ENCODE results near the gene DENND1A. TPM values are rescaled to one million over a fixed set of nuclear protein-coding genes. Genes with fewer than 3 reads are reported as not detected.

The DENND1A gene
- total RNA-seq, 1 donor from 2014 or later = 13.9 TPM

GRCh38 chr9:123861086-123861755 is 68.7 kb downstream of the DENND1A start:
- TF ChIP-seq, protein P1, sequence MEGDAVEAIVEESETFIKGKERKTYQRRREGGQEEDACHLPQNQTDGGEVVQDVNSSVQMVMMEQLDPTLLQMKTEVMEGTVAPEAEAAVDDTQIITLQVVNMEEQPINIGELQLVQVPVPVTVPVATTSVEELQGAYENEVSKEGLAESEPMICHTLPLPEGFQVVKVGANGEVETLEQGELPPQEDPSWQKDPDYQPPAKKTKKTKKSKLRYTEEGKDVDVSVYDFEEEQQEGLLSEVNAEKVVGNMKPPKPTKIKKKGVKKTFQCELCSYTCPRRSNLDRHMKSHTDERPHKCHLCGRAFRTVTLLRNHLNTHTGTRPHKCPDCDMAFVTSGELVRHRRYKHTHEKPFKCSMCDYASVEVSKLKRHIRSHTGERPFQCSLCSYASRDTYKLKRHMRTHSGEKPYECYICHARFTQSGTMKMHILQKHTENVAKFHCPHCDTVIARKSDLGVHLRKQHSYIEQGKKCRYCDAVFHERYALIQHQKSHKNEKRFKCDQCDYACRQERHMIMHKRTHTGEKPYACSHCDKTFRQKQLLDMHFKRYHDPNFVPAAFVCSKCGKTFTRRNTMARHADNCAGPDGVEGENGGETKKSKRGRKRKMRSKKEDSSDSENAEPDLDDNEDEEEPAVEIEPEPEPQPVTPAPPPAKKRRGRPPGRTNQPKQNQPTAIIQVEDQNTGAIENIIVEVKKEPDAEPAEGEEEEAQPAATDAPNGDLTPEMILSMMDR (IDR thresholded peaks at IDR 0.05; ENCODE audit: partially characterized antibody, unreplicated experiment) = no peak
- Mint-ChIP-seq H3K36me3 (ENCODE audit: unreplicated experiment) (no peaks in the 10 kb centered on the region), H3K27me3 (ENCODE audit: unreplicated experiment) (no peaks in the 10 kb centered on the region), H3K9me3 (ENCODE audit: unreplicated experiment) (no peaks in the 10 kb centered on the region), H3K27ac (ENCODE audit: unreplicated experiment) (no peak overlapping the region), H3K4me1 (ENCODE audit: low read depth, unreplicated experiment) (peaks cover 9% of the 10 kb centered on the region), H3K4me3 (ENCODE audit: unreplicated experiment) (no peak overlapping the region)
- no peak for DNase-seq

DNA sequence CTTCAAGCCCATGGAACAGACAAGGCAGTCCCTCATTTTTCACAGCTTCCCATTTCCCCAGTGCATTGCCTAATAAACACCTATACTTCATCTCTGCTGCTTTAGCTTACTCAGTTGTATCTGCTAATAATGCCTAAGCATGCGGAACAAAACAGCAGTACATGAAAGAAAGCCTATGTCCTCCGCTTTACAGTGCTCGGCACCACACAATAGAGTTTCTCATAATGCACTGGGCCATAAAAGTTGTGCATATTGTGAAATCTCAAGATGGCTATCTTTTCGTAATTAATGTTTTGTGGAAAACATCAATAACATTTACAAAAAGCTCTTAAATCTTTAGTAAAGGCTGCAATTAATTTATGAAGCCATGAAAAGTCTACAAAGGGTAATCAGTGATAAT is 69.3 kb downstream of the DENND1A start:
- Mint-ChIP-seq H3K9me3 (ENCODE audit: unreplicated experiment) (no peaks in the 10 kb centered on the region), H3K27me3 (ENCODE audit: unreplicated experiment) (no peaks in the 10 kb centered on the region), H3K36me3 (ENCODE audit: unreplicated experiment) (no peaks in the 10 kb centered on the region), H3K27ac (ENCODE audit: unreplicated experiment) (no peak overlapping the region), H3K4me1 (ENCODE audit: low read depth, unreplicated experiment) (peaks cover 9% of the 10 kb centered on the region), H3K4me3 (ENCODE audit: unreplicated experiment) (no peak overlapping the region)
- DNase-seq = no peak
- TF ChIP-seq, protein P1 (IDR thresholded peaks at IDR 0.05; ENCODE audit: partially characterized antibody, unreplicated experiment) = no peak

DNA sequence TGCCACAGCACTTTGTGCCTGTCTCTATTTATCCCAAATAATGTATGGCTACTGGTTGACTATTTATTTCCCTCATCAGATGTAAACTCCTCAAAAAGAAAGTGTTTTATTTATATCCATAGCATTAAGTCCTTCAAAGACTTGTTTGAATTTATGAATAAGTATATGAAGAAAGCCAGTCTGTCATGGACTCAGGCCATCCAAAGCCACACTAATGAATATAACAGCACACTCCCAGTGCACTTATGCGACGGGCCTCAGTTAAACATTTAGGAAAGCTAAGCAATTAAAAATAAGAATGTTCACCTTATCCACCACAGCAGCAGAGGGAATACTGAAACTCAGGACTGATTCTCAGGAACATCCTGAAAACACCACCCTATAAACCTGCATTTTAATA is 77.5 kb downstream of the DENND1A start:
- Mint-ChIP-seq H3K36me3 (ENCODE audit: unreplicated experiment) (no peaks in the 10 kb centered on the region), H3K4me1 (ENCODE audit: low read depth, unreplicated experiment) (peaks cover 2% of the 10 kb centered on the region), H3K9me3 (ENCODE audit: unreplicated experiment) (peaks cover 1% of the 10 kb centered on the region), H3K4me3 (ENCODE audit: unreplicated experiment) (no peak overlapping the region), H3K27ac (ENCODE audit: unreplicated experiment) (no peak overlapping the region), H3K27me3 (ENCODE audit: unreplicated experiment) (peaks cover 6% of the 10 kb centered on the region)
- no peak for DNase-seq
- TF ChIP-seq, protein P1 (IDR thresholded peaks at IDR 0.05; ENCODE audit: partially characterized antibody, unreplicated experiment) = no peak

DNA sequence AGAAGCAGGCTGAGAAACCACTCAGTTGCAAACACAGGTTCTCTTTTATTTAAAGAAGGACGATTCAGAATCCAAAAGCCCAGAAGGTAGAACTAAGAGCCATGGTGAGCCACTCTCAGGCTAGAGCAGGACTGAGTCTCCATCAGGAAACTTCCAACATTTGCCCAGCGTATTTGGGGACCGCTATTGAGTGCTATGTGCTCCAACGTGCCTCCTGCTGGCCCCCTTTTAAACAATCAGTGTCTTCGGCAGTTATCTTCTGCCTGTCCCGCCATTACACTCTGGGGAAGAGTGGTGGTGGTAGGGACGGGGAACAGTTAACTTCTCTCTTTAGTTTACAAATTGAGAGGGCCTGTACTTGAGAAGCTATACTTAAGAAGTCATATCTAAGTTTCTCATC is 78.1 kb downstream of the DENND1A start:
- no peak overlapping the region for H3K27ac Mint-ChIP-seq (ENCODE audit: unreplicated experiment)
- no peak overlapping the region for H3K4me3 Mint-ChIP-seq (ENCODE audit: unreplicated experiment)
- no peaks in the 10 kb centered on the region for H3K36me3 Mint-ChIP-seq (ENCODE audit: unreplicated experiment)
- H3K4me1 Mint-ChIP-seq (ENCODE audit: low read depth, unreplicated experiment) = peaks cover 2% of the 10 kb centered on the region
- peaks cover 6% of the 10 kb centered on the region for H3K27me3 Mint-ChIP-seq (ENCODE audit: unreplicated experiment)
- TF ChIP-seq, protein P1 (IDR thresholded peaks at IDR 0.05; ENCODE audit: partially characterized antibody, unreplicated experiment) = no peak
- peaks cover 1% of the 10 kb centered on the region for H3K9me3 Mint-ChIP-seq (ENCODE audit: unreplicated experiment)
- DNase-seq = no peak

GRCh38 chr9:123848447-123849085 is 81.4 kb downstream of the DENND1A start:
- peaks cover 2% of the 10 kb centered on the region for H3K4me1 Mint-ChIP-seq (ENCODE audit: low read depth, unreplicated experiment)
- TF ChIP-seq, protein P1 (IDR thresholded peaks at IDR 0.05; ENCODE audit: partially characterized antibody, unreplicated experiment) = no peak
- peaks cover 5% of the 10 kb centered on the region for H3K36me3 Mint-ChIP-seq (ENCODE audit: unreplicated experiment)
- H3K27me3 Mint-ChIP-seq (ENCODE audit: unreplicated experiment) = peaks cover 3% of the 10 kb centered on the region
- H3K27ac Mint-ChIP-seq (ENCODE audit: unreplicated experiment) = no peak overlapping the region
- H3K9me3 Mint-ChIP-seq (ENCODE audit: unreplicated experiment) = peaks cover 1% of the 10 kb centered on the region
- no peak for DNase-seq
- no peak overlapping the region for H3K4me3 Mint-ChIP-seq (ENCODE audit: unreplicated experiment)

All from glutamatergic neuron (in vitro differentiated cells).